ENCODE measurements around the gene DIAPH2.

DIAPH2 gene

DNA sequence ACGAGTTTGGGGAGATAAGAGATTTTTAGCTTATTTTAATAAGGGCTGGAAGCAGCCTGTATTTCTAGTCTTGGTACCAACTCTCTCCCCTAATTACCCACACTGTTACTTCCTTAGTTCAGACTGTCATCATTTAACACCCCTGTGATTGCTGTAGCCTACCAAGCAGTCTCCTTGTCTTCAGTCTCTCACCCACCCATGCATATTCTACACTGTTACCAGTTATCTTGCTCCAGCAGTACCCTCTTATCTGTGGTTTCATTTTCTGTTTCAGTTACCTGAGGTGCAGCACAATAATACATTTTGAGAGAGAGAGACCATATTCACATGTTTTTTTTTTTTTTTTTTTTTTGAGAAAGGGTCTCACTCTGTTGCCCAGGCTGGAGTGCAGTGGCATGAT lies 80.2 kb downstream of the DIAPH2 start:
- no peaks in the 10 kb centered on the region for H3K27me3 ChIP-seq (replicated peaks; ENCODE audit: insufficient read depth, low read length)
- no peaks in the 10 kb centered on the region for H3K9me2 ChIP-seq (replicated peaks; ENCODE audit: insufficient read depth, low read length)
- no peaks in the 10 kb centered on the region for H3K9me3 ChIP-seq (replicated peaks; ENCODE audit: insufficient read depth, low read length)
- peak overlapping the region; percentile 14; the same call in 1 of the 2 replicates for H2AFZ ChIP-seq (ENCODE audit: low read length)
- no peaks in the 10 kb centered on the region for H3F3A ChIP-seq (ENCODE audit: insufficient read depth, low read length)
- TF ChIP-seq, protein P1, sequence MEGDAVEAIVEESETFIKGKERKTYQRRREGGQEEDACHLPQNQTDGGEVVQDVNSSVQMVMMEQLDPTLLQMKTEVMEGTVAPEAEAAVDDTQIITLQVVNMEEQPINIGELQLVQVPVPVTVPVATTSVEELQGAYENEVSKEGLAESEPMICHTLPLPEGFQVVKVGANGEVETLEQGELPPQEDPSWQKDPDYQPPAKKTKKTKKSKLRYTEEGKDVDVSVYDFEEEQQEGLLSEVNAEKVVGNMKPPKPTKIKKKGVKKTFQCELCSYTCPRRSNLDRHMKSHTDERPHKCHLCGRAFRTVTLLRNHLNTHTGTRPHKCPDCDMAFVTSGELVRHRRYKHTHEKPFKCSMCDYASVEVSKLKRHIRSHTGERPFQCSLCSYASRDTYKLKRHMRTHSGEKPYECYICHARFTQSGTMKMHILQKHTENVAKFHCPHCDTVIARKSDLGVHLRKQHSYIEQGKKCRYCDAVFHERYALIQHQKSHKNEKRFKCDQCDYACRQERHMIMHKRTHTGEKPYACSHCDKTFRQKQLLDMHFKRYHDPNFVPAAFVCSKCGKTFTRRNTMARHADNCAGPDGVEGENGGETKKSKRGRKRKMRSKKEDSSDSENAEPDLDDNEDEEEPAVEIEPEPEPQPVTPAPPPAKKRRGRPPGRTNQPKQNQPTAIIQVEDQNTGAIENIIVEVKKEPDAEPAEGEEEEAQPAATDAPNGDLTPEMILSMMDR (IDR thresholded peaks at IDR 0.05; ENCODE audit: low read length), result no peak
- no peak for TF ChIP-seq EZH2phosphoT487 (IDR thresholded peaks at IDR 0.05; ENCODE audit: low read length)
- no peak for TF ChIP-seq EZH2 (optimal IDR thresholded peaks at IDR 0.05; ENCODE audit: low read depth, low read length)
- H3K9ac ChIP-seq (ENCODE audit: low read length), result no peak overlapping the region
- no peaks in the 10 kb centered on the region for H3K36me3 ChIP-seq (replicated peaks; ENCODE audit: insufficient read depth, low read length)
- peak overlapping the region; percentile 57 for H3K4me2 ChIP-seq (ENCODE audit: low read depth, low read length)
- peak overlapping the region; percentile 18; the same call in 1 of the 2 replicates for H3K4me3 ChIP-seq (ENCODE audit: low read length)
- H3K79me2 ChIP-seq (ENCODE audit: low read length), result no peaks in the 10 kb centered on the region
- H3K27ac ChIP-seq (ENCODE audit: low read length), result peak overlapping the region; percentile 22; the same call in 1 of the 2 replicates
- H4K20me1 ChIP-seq (ENCODE audit: insufficient read depth, low read length), result no peaks in the 10 kb centered on the region
- peak; percentile 74 for DNase-seq
- peaks cover 8% of the 10 kb centered on the region; the same call in 1 of the 2 replicates for H3K4me1 ChIP-seq (ENCODE audit: low read length)

DNA sequence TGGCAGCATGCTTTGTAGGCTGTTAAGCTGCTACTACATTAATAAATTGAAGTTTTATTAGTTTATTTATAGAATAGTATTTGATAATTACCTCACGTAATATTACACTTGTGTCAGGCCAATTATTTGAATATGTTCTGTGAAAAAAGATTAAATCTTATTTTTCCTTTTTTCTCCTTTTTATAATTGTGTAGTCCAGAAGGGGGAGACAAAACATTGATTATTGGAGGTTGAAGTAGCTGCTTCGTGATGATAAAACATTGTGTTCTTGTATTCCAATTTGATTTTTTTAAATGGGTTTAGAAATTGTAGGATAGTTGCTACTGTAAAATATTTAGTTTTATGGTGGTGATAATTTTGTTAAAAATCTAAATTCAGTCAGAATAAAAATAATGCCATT lies 85.7 kb downstream of the DIAPH2 start:
- no peaks in the 10 kb centered on the region for H3F3A ChIP-seq (ENCODE audit: insufficient read depth, low read length)
- no peaks in the 10 kb centered on the region for H3K9me2 ChIP-seq (replicated peaks; ENCODE audit: insufficient read depth, low read length)
- TF ChIP-seq EZH2 (optimal IDR thresholded peaks at IDR 0.05; ENCODE audit: low read depth, low read length), result no peak
- TF ChIP-seq, protein P1 (IDR thresholded peaks at IDR 0.05; ENCODE audit: low read length), result peak; percentile 40
- H3K4me2 ChIP-seq (ENCODE audit: low read depth, low read length), result no peak overlapping the region
- no peaks in the 10 kb centered on the region for H3K27me3 ChIP-seq (replicated peaks; ENCODE audit: insufficient read depth, low read length)
- no peak overlapping the region for H3K4me3 ChIP-seq (ENCODE audit: low read length)
- H3K79me2 ChIP-seq (ENCODE audit: low read length), result no peaks in the 10 kb centered on the region
- H4K20me1 ChIP-seq (ENCODE audit: insufficient read depth, low read length), result no peaks in the 10 kb centered on the region
- H3K9ac ChIP-seq (ENCODE audit: low read length), result no peak overlapping the region
- H3K4me1 ChIP-seq (ENCODE audit: low read length), result no peaks in the 10 kb centered on the region
- H3K36me3 ChIP-seq (replicated peaks; ENCODE audit: insufficient read depth, low read length), result no peaks in the 10 kb centered on the region
- no peak overlapping the region for H2AFZ ChIP-seq (ENCODE audit: low read length)
- peak; percentile 11 for DNase-seq
- no peak overlapping the region for H3K27ac ChIP-seq (ENCODE audit: low read length)
- H3K9me3 ChIP-seq (replicated peaks; ENCODE audit: insufficient read depth, low read length), result no peaks in the 10 kb centered on the region

DNA sequence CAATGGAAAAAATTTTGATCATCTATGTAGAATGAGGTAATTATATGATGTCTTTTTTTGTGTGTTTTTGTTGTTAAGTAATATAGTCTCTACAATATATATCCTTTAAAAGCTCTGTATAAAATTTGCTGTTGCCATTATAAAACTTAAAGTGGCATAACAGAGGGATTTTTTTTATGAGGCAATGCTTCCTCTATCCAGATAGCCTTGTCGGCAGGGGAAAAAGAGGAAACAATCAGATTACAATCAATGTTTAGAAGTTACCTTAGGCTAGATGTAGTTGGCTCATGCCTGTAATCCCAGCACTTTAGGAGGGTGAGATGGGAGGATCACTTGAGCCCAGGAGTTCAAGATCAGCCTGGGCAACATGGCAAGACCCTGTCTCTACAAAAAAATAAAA lies 86.8 kb downstream of the DIAPH2 start:
- Histone ChIP-seq H4K20me1 (ENCODE audit: insufficient read depth, low read length) (no peaks in the 10 kb centered on the region), H3K4me2 (ENCODE audit: low read depth, low read length) (no peak overlapping the region), H3K9ac (ENCODE audit: low read length) (no peak overlapping the region), H3K4me1 (ENCODE audit: low read length) (no peaks in the 10 kb centered on the region), H3K27ac (ENCODE audit: low read length) (no peak overlapping the region), H3K9me2 (replicated peaks; ENCODE audit: insufficient read depth, low read length) (no peaks in the 10 kb centered on the region), H3K79me2 (ENCODE audit: low read length) (no peaks in the 10 kb centered on the region), H3K9me3 (replicated peaks; ENCODE audit: insufficient read depth, low read length) (no peaks in the 10 kb centered on the region), H2AFZ (ENCODE audit: low read length) (no peak overlapping the region), H3K4me3 (ENCODE audit: low read length) (no peak overlapping the region), H3K27me3 (replicated peaks; ENCODE audit: insufficient read depth, low read length) (no peaks in the 10 kb centered on the region), H3K36me3 (replicated peaks; ENCODE audit: insufficient read depth, low read length) (no peaks in the 10 kb centered on the region), H3F3A (ENCODE audit: insufficient read depth, low read length) (no peaks in the 10 kb centered on the region)
- TF ChIP-seq, protein P1 (IDR thresholded peaks at IDR 0.05; ENCODE audit: low read length), result no peak
- TF ChIP-seq EZH2 (optimal IDR thresholded peaks at IDR 0.05; ENCODE audit: low read depth, low read length) (no peak), EZH2phosphoT487 (IDR thresholded peaks at IDR 0.05; ENCODE audit: low read length) (no peak)
- DNase-seq, result no peak
